ENCODE results near the gene CHCHD1.
"Not testable (repeated sequence)": the region's sequence is repeated elsewhere in the genome, so short reads cannot be mapped to it uniquely, and the experiment has no call there.

CHCHD1 gene

GRCh38 chr10:73788864-73789658 lies 7.2 kb downstream of the CHCHD1 start:
- DNase-seq (ENCODE audit: insufficient read length, low spot score) (no peak), FAIRE-seq (no peak)
- TF ChIP-seq POLR2AphosphoS5 (IDR thresholded peaks at IDR 0.05; ENCODE audit: low read depth, low read length) (no peak), PAX5 (IDR thresholded peaks at IDR 0.05; ENCODE audit: insufficient read depth, low read length, severe bottlenecking) (no peak), SPI1 (IDR thresholded peaks at IDR 0.05; ENCODE audit: low read depth, low read length) (no peak), TAF1 (IDR thresholded peaks at IDR 0.05; ENCODE audit: low read depth, low read length) (no peak), POLR2A (IDR thresholded peaks at IDR 0.05; ENCODE audit: low read depth, low read length) (no peak), POU2F2 (IDR thresholded peaks at IDR 0.05; ENCODE audit: low read depth, low read length) (no peak)

- no peak for TF ChIP-seq POU2F2 (IDR thresholded peaks at IDR 0.05; ENCODE audit: low read depth, low read length)
- TF ChIP-seq POLR2A (IDR thresholded peaks at IDR 0.05; ENCODE audit: low read depth, low read length) = no peak
- no peak for TF ChIP-seq SPI1 (IDR thresholded peaks at IDR 0.05; ENCODE audit: low read depth, low read length)
- no peak for TF ChIP-seq POLR2AphosphoS5 (IDR thresholded peaks at IDR 0.05; ENCODE audit: low read depth, low read length)
- no peak for TF ChIP-seq PAX5 (IDR thresholded peaks at IDR 0.05; ENCODE audit: insufficient read depth, low read length, severe bottlenecking)
- TF ChIP-seq TAF1 (IDR thresholded peaks at IDR 0.05; ENCODE audit: low read depth, low read length) = no peak
- no peak for DNase-seq (ENCODE audit: insufficient read length, low spot score)
- FAIRE-seq = no peak
Measured at GRCh38 chr10:73789659-73790055, 7.8 kb downstream of the CHCHD1 start.

GRCh38 chr10:73790886-73791625 lies 9.2 kb downstream of the CHCHD1 start:
- FAIRE-seq (no peak), DNase-seq (ENCODE audit: insufficient read length, low spot score) (no peak)
- no peak for TF ChIP-seq SPI1 (IDR thresholded peaks at IDR 0.05; ENCODE audit: low read depth, low read length)
- no peak for TF ChIP-seq POU2F2 (IDR thresholded peaks at IDR 0.05; ENCODE audit: low read depth, low read length)
- no peak for TF ChIP-seq TAF1 (IDR thresholded peaks at IDR 0.05; ENCODE audit: low read depth, low read length)

GRCh38 chr10:73791871-73792400 lies 10.1 kb downstream of the CHCHD1 start:
- DNase-seq (ENCODE audit: insufficient read length, low spot score) (no peak), FAIRE-seq (no peak)
- TF ChIP-seq PAX5 (IDR thresholded peaks at IDR 0.05; ENCODE audit: insufficient read depth, low read length, severe bottlenecking) (no peak), POLR2A (IDR thresholded peaks at IDR 0.05; ENCODE audit: low read depth, low read length) (no peak), TAF1 (IDR thresholded peaks at IDR 0.05; ENCODE audit: low read depth, low read length) (no peak), POU2F2 (IDR thresholded peaks at IDR 0.05; ENCODE audit: low read depth, low read length) (no peak), SPI1 (IDR thresholded peaks at IDR 0.05; ENCODE audit: low read depth, low read length) (no peak), POLR2AphosphoS5 (IDR thresholded peaks at IDR 0.05; ENCODE audit: low read depth, low read length) (no peak)

GRCh38 chr10:73793456-73793855 lies 11.6 kb downstream of the CHCHD1 start:
- FAIRE-seq = no peak
- no peak for TF ChIP-seq TAF1 (IDR thresholded peaks at IDR 0.05; ENCODE audit: low read depth, low read length)
- TF ChIP-seq SPI1 (IDR thresholded peaks at IDR 0.05; ENCODE audit: low read depth, low read length) = no peak
- no peak; the same call in 1 of the 2 replicates for TF ChIP-seq POLR2AphosphoS5 (IDR thresholded peaks at IDR 0.05; ENCODE audit: low read depth, low read length)
- no peak for TF ChIP-seq PAX5 (IDR thresholded peaks at IDR 0.05; ENCODE audit: insufficient read depth, low read length, severe bottlenecking)
- TF ChIP-seq POU2F2 (IDR thresholded peaks at IDR 0.05; ENCODE audit: low read depth, low read length) = no peak
- no peak for TF ChIP-seq POLR2A (IDR thresholded peaks at IDR 0.05; ENCODE audit: low read depth, low read length)
- DNase-seq (ENCODE audit: insufficient read length, low spot score) = no peak

GRCh38 chr10:73795491-73795890 lies 13.6 kb downstream of the CHCHD1 start:
- not testable (repeated sequence) for FAIRE-seq

GRCh38 chr10:73796035-73796434 lies 14.2 kb downstream of the CHCHD1 start:
- FAIRE-seq; DNase-seq (ENCODE audit: insufficient read length, low spot score): not testable (repeated sequence)

More at GRCh38 chr10:73795491-73795890, 13.6 kb downstream of the CHCHD1 start:
- not testable (repeated sequence) for DNase-seq (ENCODE audit: insufficient read length, low spot score)

GRCh38 chr10:73796766-73797165 lies 14.9 kb downstream of the CHCHD1 start:
- TF ChIP-seq TAF1 (IDR thresholded peaks at IDR 0.05; ENCODE audit: low read depth, low read length) = no peak
- no peak; the same call in 1 of the 2 replicates for TF ChIP-seq POLR2A (IDR thresholded peaks at IDR 0.05; ENCODE audit: low read depth, low read length)
- TF ChIP-seq POLR2AphosphoS5 (IDR thresholded peaks at IDR 0.05; ENCODE audit: low read depth, low read length) = no peak
- TF ChIP-seq PAX5 (IDR thresholded peaks at IDR 0.05; ENCODE audit: insufficient read depth, low read length, severe bottlenecking) = no peak
- no peak for TF ChIP-seq SPI1 (IDR thresholded peaks at IDR 0.05; ENCODE audit: low read depth, low read length)
- TF ChIP-seq POU2F2 (IDR thresholded peaks at IDR 0.05; ENCODE audit: low read depth, low read length) = no peak
- DNase-seq (ENCODE audit: insufficient read length, low spot score) (no peak), FAIRE-seq (no peak)

GRCh38 chr10:73797324-73798025 lies 15.6 kb downstream of the CHCHD1 start:
- TF ChIP-seq SPI1 (IDR thresholded peaks at IDR 0.05; ENCODE audit: low read depth, low read length) = no peak
- no peak for TF ChIP-seq POLR2A (IDR thresholded peaks at IDR 0.05; ENCODE audit: low read depth, low read length)
- no peak for TF ChIP-seq TAF1 (IDR thresholded peaks at IDR 0.05; ENCODE audit: low read depth, low read length)
- no peak for TF ChIP-seq POU2F2 (IDR thresholded peaks at IDR 0.05; ENCODE audit: low read depth, low read length)
- no peak; the same call in 1 of the 2 replicates for TF ChIP-seq POLR2AphosphoS5 (IDR thresholded peaks at IDR 0.05; ENCODE audit: low read depth, low read length)
- TF ChIP-seq PAX5 (IDR thresholded peaks at IDR 0.05; ENCODE audit: insufficient read depth, low read length, severe bottlenecking) = no peak
- no peak for FAIRE-seq
- DNase-seq (ENCODE audit: insufficient read length, low spot score) = no peak

All from GM12891 (cell line).